ENCODE data around the gene ISM2. TPM values are rescaled to one million over a fixed set of nuclear protein-coding genes. Genes with fewer than 3 reads are reported as not detected.

The ISM2 gene
- total and polyA plus RNA-seq, 2 of the 13 experiments (the other 11 are each of a cell fraction or from before 2014, with no cell fraction given) = 1.8 to 40.7 TPM

- TF ChIP-seq ZNF557 (CRISPR knock-in tag; IDR thresholded peaks at IDR 0.05) = no peak
- no peak for TF ChIP-seq ARID5B (CRISPR knock-in tag; IDR thresholded peaks at IDR 0.05)
- no peak for TF ChIP-seq ZNF329 (CRISPR knock-in tag; IDR thresholded peaks at IDR 0.05; ENCODE audit: low read depth)
Observed at GRCh38 chr14:77478029-77478428, 20.6 kb downstream of the ISM2 start (continued).

- ATAC-seq (no peak), FAIRE-seq (no peak), DNase-seq (ENCODE audit: low spot score) (no peak)
- ChIA-PET CTCF (ENCODE audit: low intra/inter-chr PET ratio, low total read pairs) (no interaction called here), POLR2A (no interaction called here)
- Histone ChIP-seq H2AFZ (ENCODE audit: low read length) (no peak overlapping the region), H3K9ac (ENCODE audit: insufficient read depth, low read depth, low read length) (no peak overlapping the region), H3K9me3 (ENCODE audit: low read length) (no peaks in the 10 kb centered on the region), H3K27ac (ENCODE audit: extremely low read length, insufficient read depth, low read length) (no peak overlapping the region), H3K36me3 (replicated peaks in 1 of 2; ENCODE audit: control insufficient read depth in 1 of 2, insufficient read depth in 2 of 2, low read length in 2 of 2) (peaks cover 28% of the 10 kb centered on the region in 2 experiments; a peak in 4 of 5 replicates), H3K4me3 (replicated peaks in 1 of 3; ENCODE audit: insufficient read depth in 1 of 3, low read depth in 2 of 3, low read length in 3 of 3) (no peak overlapping the region), H3K27me3 (ENCODE audit: control insufficient read depth in 1 of 2, insufficient read depth in 2 of 2, low read length in 2 of 2) (no peaks in the 10 kb centered on the region), H4K20me1 (ENCODE audit: insufficient read depth, low read length) (no peaks in the 10 kb centered on the region), H3K79me2 (ENCODE audit: insufficient read depth, low read length) (no peaks in the 10 kb centered on the region), H3K4me1 (ENCODE audit: insufficient read depth, low read length) (no peaks in the 10 kb centered on the region), H3K4me2 (ENCODE audit: low read depth, low read length) (no peak overlapping the region)
- WGBS (ENCODE audit: low lambda C conversion rate) = 96% methylated on average over 21 of the region's 35 CpGs
- intact Hi-C loops (cut with micrococcal nuclease; ENCODE audit: unreplicated experiment) = no loop called here
- in situ Hi-C loops (cut with HindIII; ENCODE audit: extremely low pct_ligation_motif_present, low pct_unique_long_range_greater_than_20kb) = no loop called here
- BruUV-seq (replicated peaks) = no TSS peak
- TF ChIP-seq ZNF687 (CRISPR knock-in tag; IDR thresholded peaks at IDR 0.05) = peak; percentile 12; the same call in 1 of the 2 replicates
- TF ChIP-seq ATF7 (IDR thresholded peaks at IDR 0.05) = no peak
- no peak for TF ChIP-seq ATF7 (CRISPR knock-in tag; IDR thresholded peaks at IDR 0.05)
Observed at GRCh38 chr14:77475432-77476115, 23.0 kb downstream of the ISM2 start.

Data from HepG2 (cell line).